GM18873 (cell line): ENCODE data around the gene PARVB.
"Not testable (repeated sequence)": the region's sequence is repeated elsewhere in the genome, so short reads cannot be mapped to it uniquely, and the experiment has no call there.

ENCODE experiments used
- ATAC-seq: cut with Tn5 transposase; IDR thresholded peaks from one replicate; pipeline ENCODE4 v1.9.1; 2021; ENCODE audit warnings: mild to moderate bottlenecking, moderate library complexity, moderate number of reproducible peaks; ENCODE audit not compliant: unreplicated experiment, low FRiP score

The PARVB gene

GRCh38 chr22:43996981-43997265 is 27.2 kb upstream of the PARVB start:
- ATAC-seq = no peak

DNA sequence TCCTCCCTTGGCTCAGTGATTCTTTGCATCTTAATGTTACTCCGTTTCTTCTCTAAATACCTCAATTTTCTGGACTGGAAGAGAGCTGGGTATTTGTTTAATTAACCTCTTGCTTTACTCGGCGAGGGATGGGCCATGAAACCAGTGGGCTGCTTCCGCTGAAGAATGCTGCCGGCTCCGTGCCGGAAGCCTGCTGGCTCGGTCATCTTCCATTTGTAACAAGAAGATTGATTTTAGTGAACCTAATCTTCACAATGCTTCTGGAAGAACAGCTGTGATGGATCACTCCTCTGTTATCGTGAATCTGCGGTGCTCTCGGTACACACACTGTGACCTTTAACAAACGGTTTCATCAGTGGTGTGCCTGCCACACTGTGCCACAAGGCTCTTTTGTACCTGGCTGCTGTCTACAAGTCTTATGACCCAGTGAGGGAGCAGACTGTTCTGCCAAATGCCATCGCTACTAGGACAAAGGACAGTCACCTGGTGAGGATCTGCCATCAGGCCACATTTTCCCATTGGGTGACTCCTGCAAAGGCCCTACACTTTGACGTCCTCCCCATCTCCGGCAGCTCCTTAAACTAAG is 25.3 kb upstream of the PARVB start:
- no peak for ATAC-seq

DNA sequence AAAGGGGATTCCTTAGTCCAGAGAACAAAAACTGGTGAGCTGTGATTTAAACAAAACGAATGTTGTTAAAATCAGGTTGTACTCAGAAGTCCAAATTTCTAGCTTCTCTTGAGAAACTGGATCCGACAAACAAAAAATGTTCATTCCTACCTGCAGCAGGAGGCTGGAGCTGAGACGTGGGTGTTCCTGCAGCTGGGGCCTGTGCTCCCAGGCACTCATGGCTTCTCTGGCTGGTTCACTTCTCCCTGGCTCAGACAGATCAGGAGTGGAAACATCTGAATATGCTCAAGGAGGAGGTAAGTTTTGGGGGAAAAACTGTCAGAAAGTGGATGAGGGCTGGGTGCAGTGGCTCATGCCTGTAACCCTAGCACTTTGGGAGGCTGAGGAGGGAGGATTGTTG is 24.7 kb upstream of the PARVB start:
- no peak for ATAC-seq

DNA sequence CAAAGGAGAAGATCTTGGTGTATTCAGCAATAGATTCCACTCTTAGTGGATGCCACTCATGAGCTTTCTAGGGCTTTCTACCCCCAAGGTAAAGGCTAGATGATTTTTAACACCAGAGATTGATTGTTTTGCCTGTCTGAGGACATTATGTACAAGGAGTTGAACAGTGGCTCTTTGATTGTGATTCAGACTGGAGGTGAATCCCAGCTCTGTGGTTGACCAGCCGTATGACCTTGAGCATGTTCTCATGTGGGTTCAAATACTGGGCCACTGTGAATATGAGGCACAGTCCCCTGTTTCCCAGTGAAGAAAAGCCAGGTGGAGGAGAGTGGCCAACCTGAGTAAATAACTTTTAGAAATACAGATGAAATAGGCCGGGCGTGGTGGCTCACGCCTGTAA is 24.0 kb upstream of the PARVB start:
- ATAC-seq = no peak

DNA sequence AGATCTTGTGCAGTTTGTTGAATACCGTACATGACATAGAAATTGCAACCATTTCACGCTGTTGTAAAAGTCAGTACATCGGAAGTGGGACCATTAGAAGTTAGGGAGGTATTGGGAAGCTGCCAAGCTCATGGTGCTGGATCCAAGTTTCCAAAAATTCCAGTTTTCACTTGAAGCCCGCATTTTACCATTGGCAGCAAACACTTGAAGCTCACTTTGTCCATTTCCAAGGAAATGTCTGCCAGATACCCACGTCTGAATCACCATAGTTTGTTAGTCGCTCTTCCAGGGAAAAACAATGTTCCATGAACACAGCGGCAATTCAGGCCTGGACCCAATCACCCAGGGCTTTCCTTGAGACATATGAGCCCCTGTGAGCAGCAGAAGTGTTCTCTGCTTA is 22.6 kb upstream of the PARVB start:
- no peak for ATAC-seq

- ATAC-seq = no peak
Observed at GRCh38 chr22:44002324-44002723, 21.8 kb upstream of the PARVB start.

DNA sequence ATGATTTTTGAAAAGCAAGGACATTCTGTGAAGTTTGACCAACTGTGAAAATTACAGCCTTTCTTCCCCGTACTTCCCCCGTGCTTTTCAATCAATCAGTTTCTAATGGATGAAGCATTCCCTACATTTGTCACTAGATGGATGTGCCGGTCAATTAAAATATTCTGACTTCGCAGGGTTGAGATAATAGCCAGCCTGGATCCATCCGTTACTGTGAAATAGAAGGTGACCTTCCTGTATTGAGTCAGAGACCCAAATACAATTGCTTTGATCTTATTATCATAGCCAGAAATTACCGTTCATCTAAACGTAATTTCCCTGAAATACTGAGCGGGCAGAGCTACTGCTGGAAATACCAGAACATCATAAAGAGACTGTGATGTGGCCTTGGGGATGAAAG is 21.1 kb upstream of the PARVB start:
- ATAC-seq = no peak

- no peak for ATAC-seq
Observed at GRCh38 chr22:44003405-44004103, 20.5 kb upstream of the PARVB start.

- no peak for ATAC-seq
Observed at GRCh38 chr22:44004104-44004460, 20.0 kb upstream of the PARVB start.

- ATAC-seq = no peak
Observed at GRCh38 chr22:44005524-44005923, 18.6 kb upstream of the PARVB start.

GRCh38 chr22:44012162-44012561 is 11.9 kb upstream of the PARVB start:
- ATAC-seq = no peak

- ATAC-seq = no peak
Observed at GRCh38 chr22:44012591-44012990, 11.5 kb upstream of the PARVB start.

GRCh38 chr22:44014241-44014640 is 9.9 kb upstream of the PARVB start:
- no peak for ATAC-seq

GRCh38 chr22:44016586-44016985 is 7.5 kb upstream of the PARVB start:
- not testable (repeated sequence) for ATAC-seq

GRCh38 chr22:44018594-44018993 is 5.5 kb upstream of the PARVB start:
- no peak for ATAC-seq

- no peak for ATAC-seq
Observed at GRCh38 chr22:44019416-44019815, 4.7 kb upstream of the PARVB start.

DNA sequence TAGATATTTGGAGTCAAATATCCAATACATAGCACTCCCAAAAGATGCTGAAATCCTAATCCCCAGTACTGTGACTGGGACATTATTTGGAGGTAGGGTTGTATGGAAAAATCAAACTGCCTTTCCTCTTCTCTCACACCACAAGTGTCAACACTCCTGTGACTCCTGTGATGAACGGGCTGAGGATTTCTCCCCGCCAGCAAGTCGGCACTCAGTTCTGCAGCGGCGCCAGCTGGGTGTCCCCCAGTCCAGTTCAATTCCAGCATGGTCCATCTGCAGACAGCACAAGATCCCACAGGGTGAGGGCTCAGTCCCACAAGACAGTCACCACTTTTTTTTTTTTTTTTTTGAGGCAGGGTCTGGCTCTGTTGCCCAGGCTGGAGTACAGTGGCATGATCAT is 4.3 kb upstream of the PARVB start:
- ATAC-seq = no peak

GRCh38 chr22:44020981-44021380 is 3.1 kb upstream of the PARVB start:
- ATAC-seq = no peak

- no peak for ATAC-seq
Observed at GRCh38 chr22:44023404-44024287, 456 bp upstream of the PARVB start.

DNA sequence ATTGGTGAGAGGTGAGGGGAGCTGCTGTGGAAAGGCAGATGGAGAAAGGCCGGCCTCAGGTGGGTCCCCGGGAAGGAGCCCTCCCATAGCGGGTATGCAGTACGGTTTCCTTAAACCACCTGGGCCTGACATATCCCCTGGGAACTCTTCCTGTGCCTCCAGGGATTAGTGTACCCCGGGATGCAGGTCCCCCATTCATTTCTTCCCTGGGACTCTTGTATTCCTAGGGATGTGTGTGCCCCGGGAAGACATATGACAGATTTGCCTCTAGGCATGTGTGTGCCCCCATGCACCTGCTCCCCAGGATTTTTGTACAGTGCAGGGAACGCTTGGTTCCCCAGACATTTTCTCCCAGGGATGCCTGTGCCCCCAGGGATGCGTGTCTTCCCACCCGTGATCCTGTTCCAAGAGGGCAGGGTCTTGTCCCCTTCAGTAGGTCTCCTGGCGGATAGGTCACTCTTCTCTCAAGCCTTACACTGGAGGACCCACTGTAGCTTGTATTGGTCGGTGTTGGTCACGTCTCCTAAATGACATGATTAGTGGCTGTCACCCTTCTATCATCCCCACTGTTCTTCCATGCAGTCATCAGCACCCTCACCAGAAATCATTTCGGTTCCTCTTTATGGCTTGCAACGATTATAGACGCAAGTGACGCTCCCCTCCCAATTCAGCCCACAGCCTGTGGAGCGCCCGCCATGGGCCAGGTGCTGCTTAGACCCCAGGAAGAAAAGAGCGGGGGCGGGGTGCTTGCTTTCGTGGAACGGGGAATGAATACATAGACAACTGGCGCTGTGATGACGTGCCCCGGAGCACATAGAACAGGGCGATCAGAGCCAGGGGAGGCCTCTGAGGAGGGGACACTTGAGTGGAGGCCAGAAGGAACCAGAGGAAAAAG is 1.3 kb downstream of the PARVB start:
- peak; percentile 47 for ATAC-seq
